K562 (cell line): ENCODE measurements around the gene HDHD2. TPM values are rescaled to one million over a fixed set of nuclear protein-coding genes. Genes with fewer than 3 reads are reported as not detected.

ENCODE experiments used
- ARNT ChIP-seq, 2 experiments: fragments of 450-650 bp; IDR thresholded peaks; 2 replicates each; pipeline ENCODE4 v1.6.1; 2016; ENCODE audit warnings: mild to moderate bottlenecking in 1 of 2
- BHLHE40 ChIP-seq: IDR thresholded peaks from 2 replicates; pipeline ENCODE4 v1.6.1; 2011; ENCODE audit warnings: low read length, improper control_type of control experiment
- C11orf30 ChIP-seq: fragments of 450-650 bp; IDR thresholded peaks from 2 replicates; pipeline ENCODE4 v1.6.1; 2016; ENCODE audit warnings: low read depth, mild to moderate bottlenecking
- CBFA2T2 ChIP-seq: fragments of 450-650 bp; conservative IDR thresholded peaks from 2 replicates; pipeline ENCODE4 v1.6.1; 2017; ENCODE audit warnings: mild to moderate bottlenecking
- CBFA2T3 ChIP-seq: fragments of 450-650 bp; IDR thresholded peaks from 2 replicates; pipeline ENCODE4 v1.6.1; 2017
- CREB3 ChIP-seq: fragments of 450-650 bp; conservative IDR thresholded peaks from 2 replicates; pipeline ENCODE4 v1.6.1; 2016; ENCODE audit warnings: missing genetic modification characterization, low read depth, mild to moderate bottlenecking, missing compliant biosample characterization, moderate library complexity
- GABPA ChIP-seq: fragments of 200-800 bp; sonication (Bioruptor generic); conservative IDR thresholded peaks from 2 replicates; pipeline ENCODE4 v1.6.1; 2016; ENCODE audit warnings: low read depth, missing genetic modification characterization, missing compliant biosample characterization
- HNRNPK ChIP-seq: fragments of 200-400 bp; formaldehyde crosslinking; IDR thresholded peaks from one replicate; pipeline ENCODE4 v1.6.1; 2018; ENCODE audit warnings: mild to moderate bottlenecking, low read depth, low read length; ENCODE audit not compliant: poor library complexity, severe bottlenecking
- HNRNPLL ChIP-seq: fragments of 200-400 bp; formaldehyde crosslinking; IDR thresholded peaks from 2 replicates; pipeline ENCODE4 v1.6.1; 2017; ENCODE audit warnings: low read length, low read depth, mild to moderate bottlenecking; ENCODE audit not compliant: poor library complexity, severe bottlenecking
- NCOR1 ChIP-seq: fragments of 450-650 bp; IDR thresholded peaks from 2 replicates; pipeline ENCODE4 v1.6.1; 2016; ENCODE audit warnings: mild to moderate bottlenecking, moderate library complexity
- PKNOX1 ChIP-seq: fragments of 450-650 bp; IDR thresholded peaks from 2 replicates; pipeline ENCODE4 v1.6.1; 2016
- PURB ChIP-seq: sonication (generic); formaldehyde crosslinking; IDR thresholded peaks from 2 replicates; pipeline ENCODE4 v1.9.0; 2021; ENCODE audit warnings: low read depth, mild to moderate bottlenecking, missing genetic modification reagents
- RBM17 ChIP-seq: fragments of 200-400 bp; formaldehyde crosslinking; IDR thresholded peaks from 2 replicates; pipeline ENCODE4 v1.6.1; 2017; ENCODE audit warnings: low read depth, mild to moderate bottlenecking, low read length, borderline replicate concordance
- RNF2 ChIP-seq: sonication (generic); IDR thresholded peaks from 2 replicates; pipeline ENCODE4 v1.6.1; 2016
- SMARCA4 ChIP-seq: fragments of 450-650 bp; IDR thresholded peaks from 2 replicates; pipeline ENCODE4 v1.6.1; 2016
- SMARCE1 ChIP-seq: fragments of 450-650 bp; IDR thresholded peaks from 2 replicates; pipeline ENCODE4 v1.7.1; 2016; ENCODE audit warnings: mild to moderate bottlenecking
- SNRNP70 ChIP-seq: fragments of 200-400 bp; formaldehyde crosslinking; optimal IDR thresholded peaks from 2 replicates; pipeline ENCODE3; 2017; ENCODE audit warnings: low read depth, low read length
- TAL1 ChIP-seq: fragments of 450-650 bp; IDR thresholded peaks from 2 replicates; pipeline ENCODE4 v1.6.1; 2016; ENCODE audit warnings: mild to moderate bottlenecking
- TCF7 ChIP-seq: sonication (generic); IDR thresholded peaks from 2 replicates; pipeline ENCODE4 v1.6.1; 2016; ENCODE audit warnings: antibody characterized with exemption, borderline replicate concordance
- ZNF592 ChIP-seq: fragments of 450-650 bp; IDR thresholded peaks from 2 replicates; pipeline ENCODE4 v1.6.1; 2017; ENCODE audit warnings: antibody characterized with exemption, mild to moderate bottlenecking
- ZNF639 ChIP-seq, 2 experiments: fragments of 200-800 bp in 1 of 2; sonication (Bioruptor generic) in 1 of 2; sonication (generic) in 1 of 2; formaldehyde crosslinking in 1 of 2; IDR thresholded peaks in 1 of 2; conservative IDR thresholded peaks in 1 of 2; 2 replicates each; pipeline versions ENCODE4 v1.5.0 to v1.6.1; 2016 to 2020; ENCODE audit warnings: missing compliant biosample characterization in 1 of 2, missing genetic modification characterization in 1 of 2, missing genetic modification reagents in 1 of 2
- polyA plus RNA-seq, 8 experiments: library from polyadenylated mRNA; depleted of rRNA in 4 of 8; stranded (reverse) in 5 of 8; unstranded in 3 of 8; fragments of >200 nt; fragmentation: Nextera tagmentation in 2 of 8; fragmentation: Illumina TruSeq in 1 of 8; extraction: Ambion mirVana in 2 of 8; extraction: Trizol in 1 of 8; gene quantifications; 2 replicates each; pipeline versions ENCODE4 v1.2.1 to v1.2.3, GENCODE V29; 2011 to 2014; ENCODE audit warnings: inconsistent platforms in 1 of 8, missing spikeins in 1 of 8
- total RNA-seq, 7 experiments: library from RNA; depleted of rRNA in 6 of 7; stranded (reverse); fragments of >200 nt in 6 of 7; fragmentation: Illumina TruSeq in 2 of 7; extraction: Trizol in 2 of 7; gene quantifications; 2 replicates each; pipeline versions ENCODE4 v1.2.1 to v1.2.3, GENCODE V29; 2011 to 2021; ENCODE audit warnings: low replicate concordance in 1 of 7

Gene HDHD2
- total and polyA plus RNA-seq, 9 of the 15 experiments (the other 6 are each of a cell fraction or from before 2014, with no cell fraction given) = 6.8 to 25.2 (median 21.5) TPM

GRCh38 chr18:47184419-47185050 is 34.2 kb upstream of the HDHD2 start (continued):
- TF ChIP-seq TCF7 (no peak), SNRNP70 (no peak), CBFA2T2 (peak; percentile 30), ARNT (IDR thresholded peaks at IDR 0.05) (no peak), RNF2 (no peak), ZNF592 (peak; percentile 65), BHLHE40 (peak; percentile 91), SMARCA4 (peak; percentile 60; the same call in 1 of the 2 replicates), PKNOX1 (no peak), C11orf30 (peak; percentile 95), HNRNPK (no peak), PURB (CRISPR knock-in tag) (no peak), ZNF639 (CRISPR knock-in tag; conservative IDR thresholded peaks at IDR 0.05 in 1 of 2, IDR thresholded peaks at IDR 0.05 in 1 of 2) (peak in 1 of 2 experiments; percentile 23; a peak in 1 of 4 replicates), GABPA (tag) (no peak), HNRNPLL (no peak), RBM17 (no peak), CBFA2T3 (peak; percentile 48; the same call in 1 of the 2 replicates), CREB3 (tag) (0 out of 2 replicates have a peak, but pooled peaks have one; percentile 39), TAL1 (no peak), SMARCE1 (peak; percentile 58; the same call in 1 of the 2 replicates), NCOR1 (0 out of 2 replicates have a peak, but pooled peaks have one; percentile 10)
